GM19467 (cell line): ENCODE measurements around the gene NOL4L.

ENCODE experiments used
- ATAC-seq: cut with Tn5 transposase; IDR thresholded peaks from one replicate; pipeline ENCODE4 v1.9.1; 2021; ENCODE audit warnings: mild to moderate bottlenecking, moderate library complexity; ENCODE audit not compliant: unreplicated experiment

NOL4L gene

DNA sequence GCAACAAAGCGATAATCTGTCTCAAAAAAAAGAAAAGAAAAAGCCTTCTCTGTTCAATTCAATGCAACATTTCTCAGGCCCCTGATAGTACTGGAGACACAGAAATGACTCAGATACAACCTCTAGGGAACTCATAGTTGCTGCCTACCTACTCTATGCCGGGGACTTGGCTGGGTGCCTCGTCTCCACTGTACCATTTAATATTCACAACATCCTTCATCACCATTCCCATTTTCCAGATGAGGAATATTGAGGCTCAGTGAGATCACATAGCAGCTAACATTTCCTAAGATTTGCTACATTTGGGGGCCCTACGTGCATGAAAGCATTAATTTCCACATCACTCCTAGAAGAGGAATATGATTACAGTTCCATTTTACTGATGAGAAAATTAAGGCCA lies 7.5 kb downstream of the NOL4L start:
- no peak for ATAC-seq

DNA sequence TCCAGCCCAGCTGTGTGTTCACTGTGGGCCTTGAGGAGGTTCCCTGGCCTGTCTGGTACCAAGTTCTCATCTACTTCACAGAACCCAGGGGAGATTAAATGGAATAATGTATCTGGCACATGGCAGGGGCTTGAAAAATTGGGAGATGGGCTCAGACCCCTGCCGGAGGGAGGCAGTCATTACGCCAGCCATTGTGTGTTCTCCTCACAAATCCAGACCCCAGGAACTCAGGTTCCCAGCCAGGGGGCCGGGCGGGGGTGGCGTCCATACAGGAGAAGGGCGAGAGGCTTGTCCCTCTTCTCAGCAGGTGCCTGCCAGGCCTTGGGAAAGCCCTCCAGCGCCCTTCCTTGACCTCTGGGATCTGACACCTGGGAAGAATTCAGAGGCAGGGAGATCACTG lies 8.1 kb downstream of the NOL4L start:
- ATAC-seq = no peak

DNA sequence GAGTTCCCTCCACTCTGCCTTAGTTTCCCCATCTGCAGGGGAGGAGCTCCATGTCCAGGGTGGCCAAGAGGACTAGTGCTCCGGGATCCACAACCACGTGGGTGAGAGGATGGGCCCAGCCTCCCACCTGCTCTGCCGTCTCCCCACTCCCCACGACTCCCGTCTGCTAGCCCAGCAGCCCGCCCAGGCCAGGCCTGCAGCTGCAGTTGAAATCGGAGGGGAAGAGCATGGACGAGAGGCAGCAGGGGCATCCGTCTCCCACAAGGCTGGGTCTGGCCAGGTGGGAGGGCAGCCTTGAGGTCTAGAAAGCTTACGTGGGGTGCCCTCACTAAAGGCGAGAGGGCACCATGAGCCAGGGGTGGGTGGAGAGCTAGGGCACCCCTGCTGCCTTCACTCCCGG lies 8.6 kb downstream of the NOL4L start:
- ATAC-seq = no peak

DNA sequence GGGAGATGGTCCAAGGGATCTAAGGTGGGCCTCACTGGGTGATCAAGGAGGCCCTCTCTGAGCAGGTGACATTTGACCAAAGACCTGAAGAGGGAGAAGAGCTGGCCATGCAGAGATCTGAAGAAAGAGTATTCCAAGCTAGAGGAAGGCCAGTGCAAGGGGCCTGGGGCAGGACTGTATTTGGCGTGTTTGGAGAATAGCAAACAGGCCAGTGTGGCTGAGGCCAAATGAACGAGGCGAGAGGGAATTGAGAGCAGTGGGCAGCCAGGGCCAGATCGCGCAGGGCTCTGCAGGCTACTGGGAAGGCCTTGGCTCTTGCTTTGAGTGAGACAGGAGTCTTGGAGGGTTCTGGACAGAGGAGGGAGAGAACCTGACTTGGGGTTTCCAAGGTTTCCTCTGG lies 9.3 kb downstream of the NOL4L start:
- ATAC-seq = no peak

DNA sequence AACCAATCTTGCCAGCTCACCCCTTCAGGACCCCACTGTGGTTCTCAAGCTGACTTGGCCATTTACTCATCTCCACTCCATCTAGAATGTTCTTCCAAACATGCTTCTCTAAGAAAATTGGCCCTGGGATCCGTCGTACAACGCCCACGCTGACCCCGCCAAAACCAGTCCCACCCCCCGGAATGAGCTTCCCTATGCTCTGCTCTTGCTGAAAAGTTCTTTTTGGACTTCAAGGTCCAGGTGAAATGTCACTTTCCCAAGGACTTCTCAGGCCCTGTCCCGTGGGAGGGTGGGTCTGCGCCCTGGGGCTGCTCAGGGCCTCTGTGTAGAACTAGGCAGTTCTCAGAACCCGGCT lies 9.9 kb downstream of the NOL4L start:
- ATAC-seq = no peak

DNA sequence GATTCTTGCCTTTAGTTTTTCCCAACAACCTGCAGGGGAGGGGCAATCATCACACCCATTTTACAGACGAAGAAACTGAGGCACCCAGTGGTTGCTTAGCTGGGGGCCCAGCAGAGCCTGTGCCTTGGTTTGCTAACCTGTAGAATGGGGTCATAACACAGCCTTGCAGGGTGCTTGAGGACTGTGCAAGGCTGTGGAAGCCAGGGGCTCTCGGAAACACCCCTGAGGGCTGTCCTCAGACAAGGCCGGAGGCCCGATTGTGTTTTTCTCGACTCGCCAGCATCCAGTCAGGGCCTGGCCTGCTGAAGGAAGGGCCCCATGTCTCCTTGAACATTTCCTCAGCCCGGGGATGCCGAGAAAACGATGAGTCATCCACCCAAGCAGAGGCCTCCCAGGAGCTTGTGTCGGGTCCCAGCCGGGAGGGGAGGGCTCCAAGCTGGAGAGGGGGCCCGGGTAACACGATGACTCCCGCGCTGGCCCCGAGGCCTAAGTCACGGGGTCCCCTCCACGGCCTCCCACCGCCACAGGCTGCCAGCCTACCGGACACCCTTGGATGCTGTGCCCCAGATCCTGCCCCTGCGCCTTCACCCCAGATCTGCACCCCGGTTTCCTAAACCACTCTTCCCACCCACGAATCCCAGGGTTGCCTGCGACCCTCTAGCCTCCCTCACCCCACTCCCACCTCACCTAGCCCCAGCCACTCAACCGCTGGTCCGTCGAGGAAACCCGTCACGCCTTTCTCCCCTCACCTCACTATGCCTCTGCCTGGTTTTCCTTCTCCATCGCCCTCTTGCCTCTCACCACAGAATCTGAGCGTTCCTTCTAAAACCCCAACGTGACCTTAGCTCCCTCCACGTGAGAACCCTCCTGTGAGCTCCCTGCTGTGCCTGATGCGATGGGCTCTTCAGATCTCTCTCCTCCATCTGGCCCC lies 10.6 kb downstream of the NOL4L start:
- no peak for ATAC-seq

DNA sequence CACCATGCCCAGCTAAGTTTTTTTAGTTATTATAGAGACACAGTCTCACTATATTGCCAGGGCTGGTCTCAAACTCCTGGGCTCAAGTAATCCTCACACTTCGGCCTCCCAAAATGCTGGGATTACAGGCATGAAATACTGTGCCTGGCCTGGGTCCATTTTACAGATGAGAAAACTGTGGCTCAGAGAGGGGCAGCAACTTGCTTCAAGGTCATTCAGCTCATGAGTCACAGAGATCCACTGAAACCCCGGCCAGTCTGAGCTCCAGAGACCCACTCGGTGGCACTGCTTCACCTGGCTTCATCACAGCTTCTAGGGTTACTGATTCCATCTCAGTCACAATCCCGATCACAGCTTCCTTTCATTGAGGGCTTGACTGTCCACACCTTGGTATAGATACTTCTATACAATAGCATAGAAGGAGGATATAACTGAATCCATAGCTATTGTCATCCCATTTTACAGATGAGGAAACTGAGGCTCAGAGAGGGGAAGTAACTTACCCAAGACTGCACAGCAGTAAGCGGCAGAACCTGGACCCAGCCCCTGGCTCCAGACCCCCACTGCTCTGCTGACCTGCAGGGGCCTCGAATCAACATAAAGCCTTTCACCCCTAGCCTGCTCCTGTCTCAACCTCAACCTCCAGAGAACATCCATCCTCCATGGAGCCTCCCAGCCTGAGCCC lies 11.8 kb downstream of the NOL4L start:
- no peak for ATAC-seq

DNA sequence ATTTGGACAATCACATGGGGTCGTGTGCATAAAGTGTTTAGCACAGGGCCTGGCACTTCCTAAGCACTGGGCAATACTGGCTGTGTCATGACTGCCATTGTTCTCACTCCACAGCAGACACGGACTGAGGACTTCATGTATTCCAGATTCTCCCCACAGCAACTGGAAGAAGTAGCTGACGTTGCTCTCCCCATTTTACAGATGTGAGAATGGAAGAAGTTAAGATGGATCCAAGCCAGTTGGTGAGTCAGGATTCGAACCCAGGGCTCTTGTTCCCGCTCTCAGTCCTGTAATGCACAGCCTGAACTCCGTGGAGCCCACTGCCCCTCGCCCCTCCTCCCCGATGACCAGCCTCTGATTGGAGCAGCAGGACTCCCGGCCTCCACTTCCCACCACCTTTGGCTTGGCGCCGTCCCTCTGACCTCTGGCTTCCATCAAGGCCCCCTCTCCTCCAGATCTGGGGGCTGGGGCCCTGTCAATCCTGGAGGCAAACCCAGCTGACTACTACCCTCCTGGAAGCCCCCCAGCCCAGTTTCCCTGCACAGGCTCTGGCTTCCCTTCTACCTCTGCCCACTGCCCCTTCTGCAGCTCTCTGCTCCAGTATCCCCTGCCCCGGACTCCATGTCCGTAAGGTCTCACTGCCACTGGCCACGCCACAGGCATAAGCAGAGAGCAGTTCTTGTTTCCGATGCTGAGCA lies 12.7 kb downstream of the NOL4L start:
- ATAC-seq = no peak

DNA sequence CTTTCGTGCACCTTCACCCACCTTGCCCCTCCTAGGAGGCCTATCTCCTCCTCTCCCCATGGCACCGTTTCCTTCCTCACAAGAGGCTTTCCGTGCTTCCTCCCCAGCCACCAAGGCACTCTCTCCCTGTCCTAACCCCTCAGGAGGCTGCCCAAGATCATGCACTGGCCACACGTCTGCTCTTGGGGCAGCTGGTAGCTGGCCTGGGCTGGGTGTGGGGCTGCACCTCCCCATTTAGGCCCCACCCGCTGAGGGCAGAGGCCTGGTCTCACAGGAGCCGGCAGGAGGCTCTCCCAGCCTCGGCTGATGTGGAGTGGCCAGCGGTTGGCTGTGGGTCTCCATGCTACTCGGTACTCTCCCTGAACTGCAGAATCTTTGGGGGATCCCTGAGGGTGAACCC lies 13.6 kb downstream of the NOL4L start:
- no peak for ATAC-seq

DNA sequence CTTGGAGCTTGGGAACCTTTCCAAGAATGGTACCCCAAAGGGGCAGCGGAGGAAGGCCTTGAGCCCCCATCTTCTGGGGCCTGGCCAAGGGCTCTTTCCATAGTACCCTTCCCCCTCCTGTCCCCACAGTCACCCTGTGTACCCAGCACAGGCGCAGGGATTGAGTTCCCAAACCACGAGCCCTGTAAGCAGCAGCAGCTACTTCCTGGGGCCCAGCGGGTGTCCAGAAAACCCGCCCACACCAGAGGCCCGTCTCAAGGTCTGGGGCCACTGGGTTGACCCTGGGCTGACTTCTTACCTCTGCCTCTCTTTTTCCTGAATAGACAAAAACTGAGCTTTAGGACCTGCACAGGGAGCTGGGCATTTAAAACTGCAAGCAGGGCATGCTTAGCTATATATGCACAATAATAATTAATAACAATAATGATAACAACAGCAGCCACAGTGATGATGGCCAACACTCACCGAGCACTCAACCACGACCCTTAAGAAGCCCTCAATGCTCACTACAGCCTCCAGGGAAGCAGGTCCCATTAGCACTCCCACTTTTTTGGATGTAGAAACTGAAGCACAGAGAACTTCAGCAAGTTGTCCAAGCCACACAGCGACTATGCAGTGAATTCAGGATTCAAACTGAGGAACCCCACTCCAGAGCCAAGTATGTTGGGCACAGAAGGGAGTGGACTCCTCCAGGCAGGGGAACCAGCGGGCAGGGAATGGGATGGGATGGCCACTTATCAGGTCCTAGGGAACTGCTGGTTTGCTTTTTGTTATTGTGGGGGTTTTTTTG lies 14.5 kb downstream of the NOL4L start:
- no peak for ATAC-seq

DNA sequence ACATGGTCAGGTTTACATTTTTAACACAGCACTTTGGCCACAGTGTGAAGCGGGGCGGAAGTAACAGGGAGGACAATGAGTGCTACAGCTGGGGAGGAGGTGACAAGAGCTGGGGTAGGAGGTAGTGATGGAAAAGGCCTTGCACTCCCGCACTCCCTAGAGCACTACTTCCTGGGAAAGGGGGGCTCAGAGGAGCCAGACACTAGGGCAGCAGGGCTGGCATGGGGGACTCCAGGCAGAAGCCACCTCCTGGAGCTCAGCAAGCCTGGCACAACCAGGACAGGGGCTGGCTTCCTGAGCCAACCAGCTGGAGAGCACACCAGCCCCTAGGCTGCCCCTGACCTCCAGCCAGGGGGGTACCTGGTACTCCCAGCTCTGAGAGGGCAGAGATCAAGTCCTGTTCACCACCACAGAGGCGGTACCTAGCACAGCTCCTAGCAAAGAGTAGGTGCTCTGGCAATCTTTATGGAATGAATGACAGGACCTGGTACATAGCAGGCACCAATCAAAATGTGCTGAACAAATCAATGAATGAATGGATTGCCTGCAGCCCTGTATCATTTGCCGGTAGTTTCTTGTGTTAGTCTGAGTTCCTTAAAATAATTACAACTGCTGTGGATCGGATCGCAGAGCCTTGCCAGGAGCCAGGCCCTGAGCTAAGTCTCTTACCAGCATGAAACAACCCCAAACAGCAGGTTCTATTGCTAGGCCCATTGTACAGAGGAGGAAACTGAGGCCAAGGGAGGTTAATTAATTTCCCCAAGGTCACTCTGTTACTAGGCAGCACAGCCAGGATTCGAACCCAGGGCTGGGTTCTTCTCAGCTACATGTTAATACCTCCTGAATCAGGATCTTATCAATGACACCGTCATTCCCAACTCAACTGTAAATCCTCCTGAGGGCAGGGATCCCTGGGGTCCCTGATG lies 15.5 kb downstream of the NOL4L start:
- ATAC-seq = no peak

DNA sequence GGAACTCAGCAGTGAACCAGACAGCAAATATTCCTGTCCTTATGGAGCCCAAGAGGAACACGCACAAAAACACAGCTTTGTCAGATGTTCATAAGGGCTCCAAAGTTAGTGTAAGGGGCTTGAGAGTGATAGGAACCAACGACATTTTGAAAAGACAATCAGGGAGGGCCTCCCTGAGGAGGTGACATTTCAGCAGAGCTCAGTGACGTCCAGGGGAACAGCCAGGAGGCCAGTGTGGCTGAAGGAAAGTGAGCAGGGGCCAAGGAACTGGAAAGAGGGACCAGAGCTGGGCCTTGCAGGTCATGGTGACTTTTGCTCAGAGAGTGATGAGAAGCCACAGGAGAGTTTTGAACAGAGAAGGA lies 16.1 kb downstream of the NOL4L start:
- no peak for ATAC-seq

DNA sequence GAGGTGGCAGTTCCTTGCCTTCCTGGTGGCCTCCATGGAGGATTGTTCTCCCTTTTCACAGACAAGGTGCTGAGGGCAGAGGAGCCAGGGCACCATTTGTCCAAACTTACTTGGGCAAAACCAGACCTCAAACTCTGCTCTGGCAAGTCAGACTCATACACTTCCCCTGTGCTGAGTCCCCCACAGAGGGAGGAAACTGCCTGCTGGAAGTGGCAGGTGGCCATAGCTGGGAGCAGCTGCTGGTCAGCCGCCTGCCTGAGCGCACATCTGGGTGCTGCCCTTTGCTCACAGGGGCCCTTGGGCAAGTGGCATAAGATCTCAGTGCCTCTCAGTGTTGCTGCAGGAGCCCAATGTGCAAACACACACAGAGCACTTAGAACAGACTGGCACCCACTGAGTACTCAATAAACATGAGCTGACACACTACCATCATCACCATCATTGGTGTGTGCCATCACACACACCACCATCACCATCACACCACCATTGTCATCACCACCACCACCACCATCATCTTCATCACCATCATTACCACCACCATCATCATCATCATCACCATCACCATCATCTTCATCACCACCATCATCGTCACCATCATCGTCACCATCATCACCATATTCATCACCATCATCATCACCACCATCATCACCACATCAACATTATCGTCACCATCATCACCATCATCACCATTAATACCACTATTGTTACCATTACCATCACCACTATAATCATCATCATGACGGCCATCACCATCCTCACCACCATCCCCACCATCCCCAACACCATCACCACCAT lies 17.6 kb downstream of the NOL4L start:
- no peak for ATAC-seq

DNA sequence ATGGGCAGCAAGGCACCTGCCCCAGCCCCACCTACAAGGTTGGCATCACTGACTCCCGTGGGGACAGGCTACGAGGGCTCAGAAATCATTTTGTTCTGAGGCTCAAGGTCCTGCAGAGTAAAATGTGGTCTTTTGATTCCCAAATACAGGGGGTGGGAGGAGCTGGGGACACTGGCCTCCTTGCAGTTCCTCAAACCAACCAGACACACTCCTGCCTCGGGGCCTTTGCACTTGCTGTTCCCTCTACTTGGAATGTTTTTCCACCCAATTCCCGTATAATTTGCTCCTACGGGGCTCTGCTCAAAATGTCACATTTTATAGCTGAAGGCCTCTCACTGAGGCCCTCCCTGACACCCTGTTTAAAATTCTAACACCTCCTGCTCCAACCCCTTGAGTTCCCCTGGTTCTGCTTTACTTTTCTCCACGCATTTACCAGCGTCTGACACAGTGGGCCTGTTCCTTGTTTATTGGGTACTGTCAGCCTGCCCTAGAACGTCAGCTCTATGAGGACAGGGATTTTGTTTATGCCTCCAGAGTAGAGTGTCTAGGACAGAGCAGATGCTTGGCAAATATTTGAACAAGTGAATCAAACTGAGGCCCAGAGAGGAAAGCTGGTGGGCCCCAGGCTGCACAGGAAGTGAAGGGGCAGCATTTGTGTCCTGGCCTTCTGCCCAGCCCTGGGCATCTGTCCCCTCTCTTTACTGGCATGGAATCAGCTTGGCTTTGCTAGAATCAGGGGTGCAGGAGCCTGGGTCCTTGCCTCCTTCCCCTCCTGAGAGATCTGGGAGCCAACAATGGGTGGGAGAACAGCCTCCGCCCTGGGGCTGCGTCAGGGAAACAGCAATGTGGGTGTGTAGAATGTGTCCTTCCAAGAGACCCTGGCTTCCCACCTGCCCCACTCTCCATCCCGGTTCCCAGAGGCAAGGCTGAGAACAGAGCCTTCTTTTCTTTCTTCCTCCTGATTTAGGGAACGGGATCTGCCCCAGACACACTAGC lies 18.5 kb downstream of the NOL4L start:
- ATAC-seq = no peak

DNA sequence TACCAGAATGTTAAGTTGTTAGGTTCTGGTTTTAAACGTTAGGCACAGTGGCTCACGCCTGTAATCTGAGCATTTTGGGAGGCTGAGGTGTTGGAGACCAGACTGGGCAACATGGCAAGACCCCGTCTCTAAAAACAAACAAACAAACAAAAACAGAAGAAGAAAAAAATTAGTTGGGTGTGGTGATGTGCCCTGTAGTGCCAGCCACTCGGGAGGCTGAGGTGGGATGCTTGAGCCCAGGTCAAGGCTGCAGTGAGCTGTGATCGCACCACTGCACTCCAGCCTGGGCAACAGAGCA lies 19.4 kb downstream of the NOL4L start:
- ATAC-seq = no peak

DNA sequence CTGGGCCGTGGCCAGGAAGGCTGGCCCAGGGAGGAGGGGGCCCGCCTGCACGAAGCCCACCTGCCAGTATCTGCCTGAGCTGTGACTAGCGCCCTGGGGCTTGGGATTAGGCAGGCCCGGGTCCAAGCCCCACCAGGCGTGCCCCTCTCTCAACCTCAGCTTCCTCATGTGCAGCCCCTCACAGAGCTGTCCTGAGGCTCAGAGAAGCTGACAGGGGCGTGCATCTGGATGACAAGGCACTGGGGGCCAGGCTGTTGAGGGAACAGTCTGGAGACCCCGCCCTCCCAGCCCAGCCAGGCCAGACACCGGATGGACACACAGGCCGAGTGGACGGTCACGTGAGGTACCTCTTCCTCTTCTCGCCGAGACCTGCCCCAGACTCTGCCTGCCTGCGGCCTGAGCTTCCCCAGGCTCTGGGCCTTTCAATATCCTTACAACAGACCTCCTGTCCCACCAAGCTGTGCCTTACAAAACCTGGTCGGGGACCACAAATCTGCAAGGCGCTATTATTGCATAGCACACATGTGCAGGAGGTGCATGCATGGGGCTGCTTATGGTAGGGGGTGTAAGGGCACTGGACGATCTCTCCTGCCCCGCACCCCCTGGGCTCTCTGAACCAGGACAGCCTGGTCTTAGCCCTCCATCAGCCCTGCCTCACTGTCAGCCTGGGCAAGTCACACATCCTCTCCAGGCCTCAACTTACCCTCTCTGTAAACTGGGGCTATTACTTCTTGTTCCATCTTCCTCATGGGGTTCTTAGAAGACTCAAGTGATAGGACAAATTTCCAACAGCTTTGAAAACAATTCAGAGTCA lies 20.0 kb downstream of the NOL4L start:
- no peak for ATAC-seq

DNA sequence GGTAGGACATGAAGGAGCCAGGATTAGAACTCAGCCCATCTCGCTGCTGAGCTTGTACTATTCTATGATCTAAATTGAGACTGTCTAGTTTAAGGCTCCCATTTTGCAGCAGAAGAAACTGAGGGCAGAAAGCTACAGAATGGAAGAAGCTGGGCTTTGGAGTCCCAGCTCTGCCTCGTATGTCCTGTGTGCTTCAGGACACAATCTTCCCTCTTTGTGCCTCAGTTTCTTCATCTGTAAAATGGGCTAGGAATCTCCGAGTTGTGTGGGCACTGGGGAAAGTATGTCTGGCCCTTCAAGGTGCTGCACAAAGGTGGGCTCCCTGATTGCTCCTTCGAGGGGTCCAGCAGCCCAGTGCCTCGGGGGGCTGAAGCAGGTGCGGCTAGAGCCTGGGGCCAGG lies 20.7 kb downstream of the NOL4L start:
- ATAC-seq = no peak
